ENCODE results near the gene NDUFB8.

The NDUFB8 gene

DNA sequence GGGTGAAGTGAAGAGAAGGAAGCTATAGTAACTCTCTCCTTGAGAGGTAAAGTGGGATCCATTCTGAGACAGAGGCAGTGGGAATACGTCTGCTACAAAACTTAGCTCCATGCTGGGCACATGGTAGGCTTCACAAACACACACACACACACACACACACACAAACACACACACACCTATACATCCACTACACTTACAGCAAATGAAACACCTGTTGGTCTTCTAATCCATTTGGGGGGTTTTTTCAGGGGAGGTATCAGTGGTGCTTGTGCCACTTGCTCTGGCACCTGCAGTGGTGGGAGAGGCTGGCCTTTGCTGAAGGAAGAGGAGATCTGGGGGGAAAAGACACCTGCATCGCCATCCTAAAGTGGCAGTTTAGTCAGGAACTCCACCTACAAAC lies 24.5 kb downstream of the NDUFB8 start:
- TF ChIP-seq, protein P1, sequence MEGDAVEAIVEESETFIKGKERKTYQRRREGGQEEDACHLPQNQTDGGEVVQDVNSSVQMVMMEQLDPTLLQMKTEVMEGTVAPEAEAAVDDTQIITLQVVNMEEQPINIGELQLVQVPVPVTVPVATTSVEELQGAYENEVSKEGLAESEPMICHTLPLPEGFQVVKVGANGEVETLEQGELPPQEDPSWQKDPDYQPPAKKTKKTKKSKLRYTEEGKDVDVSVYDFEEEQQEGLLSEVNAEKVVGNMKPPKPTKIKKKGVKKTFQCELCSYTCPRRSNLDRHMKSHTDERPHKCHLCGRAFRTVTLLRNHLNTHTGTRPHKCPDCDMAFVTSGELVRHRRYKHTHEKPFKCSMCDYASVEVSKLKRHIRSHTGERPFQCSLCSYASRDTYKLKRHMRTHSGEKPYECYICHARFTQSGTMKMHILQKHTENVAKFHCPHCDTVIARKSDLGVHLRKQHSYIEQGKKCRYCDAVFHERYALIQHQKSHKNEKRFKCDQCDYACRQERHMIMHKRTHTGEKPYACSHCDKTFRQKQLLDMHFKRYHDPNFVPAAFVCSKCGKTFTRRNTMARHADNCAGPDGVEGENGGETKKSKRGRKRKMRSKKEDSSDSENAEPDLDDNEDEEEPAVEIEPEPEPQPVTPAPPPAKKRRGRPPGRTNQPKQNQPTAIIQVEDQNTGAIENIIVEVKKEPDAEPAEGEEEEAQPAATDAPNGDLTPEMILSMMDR (IDR thresholded peaks at IDR 0.05; ENCODE audit: extremely low read depth, missing control alignments): no peak
- no peak for DNase-seq (ENCODE audit: low spot score)

DNA sequence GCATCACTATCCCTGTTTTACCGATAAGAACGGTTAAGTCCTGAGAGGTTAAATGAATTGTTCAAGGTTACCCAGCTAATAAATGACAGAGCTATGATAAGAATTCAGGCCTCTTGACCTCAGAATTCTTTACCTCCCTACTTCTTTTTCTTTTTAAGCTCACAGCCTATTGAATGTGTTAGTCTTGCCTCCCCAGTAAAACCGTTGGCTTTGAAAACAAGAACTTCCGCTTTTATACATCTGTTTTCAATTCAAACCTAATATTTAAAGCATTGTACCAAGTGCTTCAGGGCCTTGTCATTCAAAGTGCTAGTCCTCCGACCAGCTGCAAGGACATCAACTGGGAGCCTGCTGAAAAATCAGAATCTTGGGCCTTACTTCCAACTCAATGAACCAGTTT lies 25.6 kb downstream of the NDUFB8 start:
- TF ChIP-seq, protein P1 (IDR thresholded peaks at IDR 0.05; ENCODE audit: extremely low read depth, missing control alignments): no peak
- DNase-seq (ENCODE audit: low spot score): no peak

GRCh38 chr10:100502926-100503494 lies 26.7 kb downstream of the NDUFB8 start:
- TF ChIP-seq, protein P1 (IDR thresholded peaks at IDR 0.05; ENCODE audit: extremely low read depth, missing control alignments): no peak
- DNase-seq (ENCODE audit: low spot score): no peak

- TF ChIP-seq, protein P1 (IDR thresholded peaks at IDR 0.05; ENCODE audit: extremely low read depth, missing control alignments): no peak
- DNase-seq (ENCODE audit: low spot score): no peak
Observed at GRCh38 chr10:100501423-100501822, 28.2 kb downstream of the NDUFB8 start.

DNA sequence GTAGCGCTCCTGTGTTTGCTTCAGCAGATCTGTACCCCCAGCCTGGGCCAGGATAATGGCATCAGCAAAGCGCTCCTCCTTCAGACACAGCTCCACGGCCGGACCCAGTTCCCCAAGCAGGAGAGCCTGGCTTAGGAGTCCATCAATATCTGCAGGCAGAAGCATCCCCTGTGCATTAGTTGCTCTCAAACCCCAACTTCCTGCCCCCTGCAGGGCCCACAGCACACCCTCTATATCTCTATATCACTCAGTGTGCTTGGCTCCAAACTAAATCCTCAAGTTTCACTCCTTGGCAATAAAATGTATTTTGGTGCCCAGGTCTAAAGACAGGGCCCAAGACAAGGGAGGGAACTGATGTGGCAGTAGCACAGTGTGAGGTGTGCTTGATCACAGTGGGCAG lies 31.6 kb downstream of the NDUFB8 start:
- TF ChIP-seq, protein P1 (IDR thresholded peaks at IDR 0.05; ENCODE audit: extremely low read depth, missing control alignments): no peak
- DNase-seq (ENCODE audit: low spot score): no peak

DNA sequence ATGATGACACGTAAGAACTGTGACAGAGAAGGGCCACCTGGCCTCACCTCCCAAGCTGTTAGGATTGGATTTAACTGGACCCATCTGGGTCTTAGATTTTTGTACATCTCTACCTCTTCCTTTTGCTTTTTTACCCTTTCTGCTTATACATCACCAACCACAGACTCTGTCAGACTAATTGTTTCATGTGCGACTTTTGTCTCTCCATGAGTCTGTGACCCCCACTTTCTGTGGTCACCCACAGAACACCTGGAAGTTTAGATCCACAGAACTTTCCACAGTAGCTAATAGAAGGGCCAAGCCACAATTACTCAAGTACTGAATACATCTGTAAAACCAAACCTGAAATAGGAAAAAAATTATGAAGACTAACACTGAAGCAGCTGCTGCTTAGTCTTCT lies 33.1 kb downstream of the NDUFB8 start:
- TF ChIP-seq, protein P1 (IDR thresholded peaks at IDR 0.05; ENCODE audit: extremely low read depth, missing control alignments): no peak
- no peak for DNase-seq (ENCODE audit: low spot score)

DNA sequence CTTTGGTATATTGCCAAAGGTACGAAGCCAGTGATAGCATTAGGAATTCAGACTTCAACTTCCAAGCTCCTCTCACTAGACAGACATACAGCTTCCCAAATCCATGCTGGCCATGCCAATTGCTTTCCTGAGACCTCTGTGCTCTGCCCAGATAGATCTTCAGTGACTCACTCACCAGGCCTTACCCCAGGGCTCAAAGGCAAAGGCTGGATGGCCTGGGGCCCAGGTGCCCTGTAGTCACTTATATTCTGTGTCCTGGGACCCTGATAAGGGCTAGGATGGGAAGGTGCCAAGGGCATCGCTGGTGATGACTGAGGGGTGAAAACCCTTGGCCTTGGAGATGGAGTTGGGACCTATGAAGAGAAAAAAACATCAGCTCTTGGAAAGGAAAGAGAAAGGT lies 39.1 kb downstream of the NDUFB8 start:
- TF ChIP-seq, protein P1 (IDR thresholded peaks at IDR 0.05; ENCODE audit: extremely low read depth, missing control alignments): no peak
- DNase-seq (ENCODE audit: low spot score): no peak

All from GM20000 (cell line).